SU-DHL-6 (cell line): ENCODE measurements around the gene VPS26A.

ENCODE experiments used
- H2AFZ ChIP-seq: fragments of 200-600 bp; sonication (generic); 2 replicates; pipeline ENCODE4 v1.6.1; 2014; ENCODE audit warnings: low read depth, mild to moderate bottlenecking, moderate library complexity, mixed read lengths, antibody characterized with exemption, low read length; ENCODE audit not compliant: severe bottlenecking
- H3F3A ChIP-seq: fragments of 200-600 bp; shearing (Covaris generic); 2 replicates; pipeline ENCODE4 v1.6.0; 2016; ENCODE audit warnings: antibody characterized with exemption, mild to moderate bottlenecking; ENCODE audit not compliant: insufficient read depth
- H3K27ac ChIP-seq: fragments of 200-600 bp; sonication (generic); 2 replicates; pipeline ENCODE4 v1.5.1; 2016; ENCODE audit warnings: low read depth, mild to moderate bottlenecking, low read length, moderate library complexity, mixed read lengths
- H3K27me3 ChIP-seq: fragments of 200-600 bp; sonication (generic), shearing (Covaris generic); 2 replicates; pipeline ENCODE4 v1.6.0; 2014; ENCODE audit warnings: mild to moderate bottlenecking, low read length
- H3K36me3 ChIP-seq: fragments of 200-600 bp; sonication (generic); 2 replicates; pipeline ENCODE4 v1.6.1; 2014; ENCODE audit warnings: mild to moderate bottlenecking, low read length, mixed read lengths
- H3K4me2 ChIP-seq: fragments of 300-600, 200-600 bp; shearing (Covaris generic), sonication (generic); 2 replicates; pipeline ENCODE4 v1.6.0; 2014; ENCODE audit warnings: low read length, low read depth, mild to moderate bottlenecking; ENCODE audit not compliant: poor library complexity, severe bottlenecking
- H3K4me3 ChIP-seq: fragments of 200-600 bp; sonication (generic); 2 replicates; pipeline ENCODE4 v1.5.1; 2014; ENCODE audit warnings: antibody characterized with exemption, low read length, mild to moderate bottlenecking, mixed read lengths; ENCODE audit not compliant: insufficient read depth, poor library complexity, severe bottlenecking
- H3K79me2 ChIP-seq: fragments of 200-600 bp; sonication (generic); 2 replicates; pipeline ENCODE4 v1.6.1; 2014; ENCODE audit warnings: mild to moderate bottlenecking, low read length, moderate library complexity; ENCODE audit not compliant: insufficient read depth
- H3K9ac ChIP-seq: fragments of 200-600 bp; sonication (generic); 2 replicates; pipeline ENCODE4 v1.7.0; 2014; ENCODE audit warnings: mild to moderate bottlenecking, low read length
- H3K9me2 ChIP-seq: fragments of 200-600 bp; sonication (generic); replicated peaks from 2 replicates; pipeline ENCODE4 v1.6.1; 2014; ENCODE audit warnings: low read length; ENCODE audit not compliant: insufficient read depth
- H3K9me3 ChIP-seq: fragments of 200-600 bp; sonication (generic); 2 replicates; pipeline ENCODE4 v1.6.1; 2014; ENCODE audit warnings: low read length, mixed read lengths; ENCODE audit not compliant: insufficient read depth
- H4K20me1 ChIP-seq: fragments of 200-600 bp; sonication (generic); 2 replicates; pipeline ENCODE4 v1.6.1; 2014; ENCODE audit warnings: low read depth, mild to moderate bottlenecking, antibody characterized with exemption, low read length, moderate library complexity, mixed read lengths
- EZH2phosphoT487 ChIP-seq: fragments of 200-600 bp; sonication (generic), shearing (Covaris generic); conservative IDR thresholded peaks from 2 replicates; pipeline ENCODE4 v1.6.1; 2018; ENCODE audit warnings: mild to moderate bottlenecking, antibody characterized with exemption, low read length, moderate library complexity, mixed read lengths
- TF ChIP-seq, protein P1 (sequence below): fragments of 200-600 bp; sonication (generic); IDR thresholded peaks from one replicate; pipeline ENCODE4 v1.5.1; 2017; ENCODE audit warnings: antibody characterized with exemption, mild to moderate bottlenecking, low read length, moderate library complexity; ENCODE audit not compliant: insufficient read depth, poor library complexity, severe bottlenecking

VPS26A gene

DNA sequence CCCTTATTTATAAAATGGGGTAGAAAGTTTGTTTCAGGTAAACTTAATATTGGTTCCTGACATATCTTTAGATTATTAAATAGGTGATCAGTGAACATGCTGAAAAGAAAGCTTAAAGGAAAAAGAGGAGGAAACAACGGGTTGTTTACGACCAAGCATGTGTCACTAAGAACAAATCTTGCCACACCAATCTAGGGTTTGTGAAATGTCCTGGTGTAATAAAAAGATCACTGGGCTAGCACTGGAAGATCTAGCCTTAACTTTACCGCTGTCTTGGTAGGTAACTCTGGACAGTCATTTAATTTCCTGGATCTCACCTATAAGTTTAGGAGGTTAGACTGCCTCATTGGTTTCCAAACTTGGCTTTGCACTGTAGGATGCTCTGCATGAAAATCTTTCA, 19.0 kb downstream of the VPS26A start:
- Histone ChIP-seq H3F3A (no peaks in the 10 kb centered on the region), H3K9ac (no peak overlapping the region), H3K79me2 (peaks cover 59% of the 10 kb centered on the region)

GRCh38 chr10:69145329-69145728, 21.4 kb downstream of the VPS26A start:
- Histone ChIP-seq H3K36me3 (no peaks in the 10 kb centered on the region), H3K27me3 (no peaks in the 10 kb centered on the region), H3K4me3 (no peak overlapping the region), H3K9me3 (no peaks in the 10 kb centered on the region), H3K9me2 (no peaks in the 10 kb centered on the region), H3K9ac (no peak overlapping the region), H2AFZ (no peak overlapping the region), H3K79me2 (peaks cover 63% of the 10 kb centered on the region), H3K4me2 (no peak overlapping the region), H3K27ac (no peak overlapping the region), H3F3A (no peaks in the 10 kb centered on the region), H4K20me1 (no peaks in the 10 kb centered on the region; the same call in 1 of the 2 replicates)
- no peak for TF ChIP-seq EZH2phosphoT487
- TF ChIP-seq, protein P1, sequence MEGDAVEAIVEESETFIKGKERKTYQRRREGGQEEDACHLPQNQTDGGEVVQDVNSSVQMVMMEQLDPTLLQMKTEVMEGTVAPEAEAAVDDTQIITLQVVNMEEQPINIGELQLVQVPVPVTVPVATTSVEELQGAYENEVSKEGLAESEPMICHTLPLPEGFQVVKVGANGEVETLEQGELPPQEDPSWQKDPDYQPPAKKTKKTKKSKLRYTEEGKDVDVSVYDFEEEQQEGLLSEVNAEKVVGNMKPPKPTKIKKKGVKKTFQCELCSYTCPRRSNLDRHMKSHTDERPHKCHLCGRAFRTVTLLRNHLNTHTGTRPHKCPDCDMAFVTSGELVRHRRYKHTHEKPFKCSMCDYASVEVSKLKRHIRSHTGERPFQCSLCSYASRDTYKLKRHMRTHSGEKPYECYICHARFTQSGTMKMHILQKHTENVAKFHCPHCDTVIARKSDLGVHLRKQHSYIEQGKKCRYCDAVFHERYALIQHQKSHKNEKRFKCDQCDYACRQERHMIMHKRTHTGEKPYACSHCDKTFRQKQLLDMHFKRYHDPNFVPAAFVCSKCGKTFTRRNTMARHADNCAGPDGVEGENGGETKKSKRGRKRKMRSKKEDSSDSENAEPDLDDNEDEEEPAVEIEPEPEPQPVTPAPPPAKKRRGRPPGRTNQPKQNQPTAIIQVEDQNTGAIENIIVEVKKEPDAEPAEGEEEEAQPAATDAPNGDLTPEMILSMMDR: no peak

More for the DNA sequence above, 19.0 kb downstream of the VPS26A start:
- Histone ChIP-seq H3K4me2 (no peak overlapping the region), H4K20me1 (no peaks in the 10 kb centered on the region; the same call in 1 of the 2 replicates), H2AFZ (no peak overlapping the region), H3K27me3 (no peaks in the 10 kb centered on the region), H3K9me2 (no peaks in the 10 kb centered on the region), H3K4me3 (no peak overlapping the region), H3K36me3 (no peaks in the 10 kb centered on the region; the same call in 1 of the 2 replicates), H3K27ac (no peak overlapping the region), H3K9me3 (no peaks in the 10 kb centered on the region)
- TF ChIP-seq, protein P1: no peak
- TF ChIP-seq EZH2phosphoT487: no peak

DNA sequence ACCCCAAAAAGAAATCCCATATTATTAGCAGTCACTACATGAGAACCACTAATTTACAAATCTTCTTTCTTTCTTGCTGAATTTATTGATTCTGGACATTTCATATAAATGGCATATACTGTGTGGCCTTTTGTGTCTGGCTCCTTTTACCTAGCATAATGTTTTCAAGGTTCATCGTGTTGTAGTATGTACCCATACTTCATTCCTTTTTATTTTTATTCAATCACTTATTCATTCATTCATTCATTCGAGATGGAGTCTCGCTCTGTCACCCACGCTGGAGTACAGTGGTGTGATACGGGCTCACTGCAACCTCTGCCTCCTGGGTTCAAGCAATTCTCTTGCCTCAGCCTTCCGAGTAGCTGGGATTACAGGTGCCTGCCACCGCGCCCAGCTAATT, 21.9 kb downstream of the VPS26A start:
- H3K9me3 ChIP-seq: no peaks in the 10 kb centered on the region
- no peak overlapping the region for H2AFZ ChIP-seq
- no peaks in the 10 kb centered on the region for H3F3A ChIP-seq
- H3K9me2 ChIP-seq: no peaks in the 10 kb centered on the region
- no peak overlapping the region for H3K4me2 ChIP-seq
- no peaks in the 10 kb centered on the region; the same call in 1 of the 2 replicates for H4K20me1 ChIP-seq
- H3K27me3 ChIP-seq: no peaks in the 10 kb centered on the region
- peaks cover 58% of the 10 kb centered on the region for H3K79me2 ChIP-seq
- no peak overlapping the region for H3K4me3 ChIP-seq
- H3K36me3 ChIP-seq: no peaks in the 10 kb centered on the region
- no peak overlapping the region for H3K27ac ChIP-seq
- no peak for TF ChIP-seq EZH2phosphoT487
- TF ChIP-seq, protein P1: no peak
- H3K9ac ChIP-seq: no peak overlapping the region
